Mesodermal cell (in vitro differentiated cells): Measurements from ENCODE around the gene KRTAP4-4.
"Not testable (repeated sequence)": the region's sequence is repeated elsewhere in the genome, so short reads cannot be mapped to it uniquely, and the experiment has no call there.

Experiments used
- H3K27ac ChIP-seq: 2 replicates; pipeline ENCODE4 v1.7.0; 2013; ENCODE audit warnings: mild to moderate bottlenecking, low read depth, low read length, moderate library complexity; ENCODE audit not compliant: severe bottlenecking
- H3K36me3 ChIP-seq: 2 replicates; pipeline ENCODE4 v1.7.1; 2013; ENCODE audit warnings: mild to moderate bottlenecking, low read length, moderate library complexity; ENCODE audit not compliant: control insufficient read depth, insufficient read depth
- H3K4me1 ChIP-seq: one replicate; pipeline ENCODE4 v1.7.1; 2013; ENCODE audit warnings: mild to moderate bottlenecking, low read length; ENCODE audit not compliant: insufficient read depth, control insufficient read depth, poor library complexity, severe bottlenecking
- H3K4me3 ChIP-seq: 2 replicates; pipeline ENCODE4 v1.7.0; 2013; ENCODE audit warnings: low read length, control low read depth, mild to moderate bottlenecking; ENCODE audit not compliant: insufficient read depth, poor library complexity, severe bottlenecking; ENCODE audit errors: extremely low read depth
- H3K9me3 ChIP-seq: 2 replicates; pipeline ENCODE4 v1.7.1; 2013; ENCODE audit warnings: mild to moderate bottlenecking, low read length, moderate library complexity; ENCODE audit not compliant: control insufficient read depth
- WGBS, 2 experiments: methylation state at CpG; one replicate each; pipeline ENCODE4 v1.1.5; 2013; ENCODE audit warnings: missing lambda C conversion rate in 2 of 2; ENCODE audit not compliant: insufficient coverage in 2 of 2; 5-methylcytosine and 5-hydroxymethylcytosine counted together

Gene KRTAP4-4

GRCh38 chr17:41177727-41178271, 17.3 kb upstream of the KRTAP4-4 start, which contains the start of gene KRTAP4-2:
Gene KRTAP4-2, minus strand, starts transcription at chr17:41178221. Its CDS starts 57 bp downstream, at chr17:41178164.
- Histone ChIP-seq H3K36me3 (no peaks in the 10 kb centered on the region), H3K4me1 (no peaks in the 10 kb centered on the region), H3K9me3 (no peaks in the 10 kb centered on the region), H3K4me3 (no peak within 1 kb of the TSS), H3K27ac (no peak within 1 kb of the TSS)
- 94 to 97% methylated on average over 4 of the region's 7 CpGs for WGBS, 2 experiments

- WGBS, 2 experiments = 77 to 86% methylated on average over 2 to 3 of the region's 3 CpGs
- Histone ChIP-seq H3K36me3 (no peaks in the 10 kb centered on the region), H3K27ac (no peak overlapping the region), H3K4me3 (no peak overlapping the region), H3K4me1 (no peaks in the 10 kb centered on the region), H3K9me3 (no peaks in the 10 kb centered on the region)
Measured at GRCh38 chr17:41176744-41177387, 16.3 kb upstream of the KRTAP4-4 start.

- Histone ChIP-seq H3K9me3 (no peaks in the 10 kb centered on the region), H3K36me3 (no peaks in the 10 kb centered on the region), H3K27ac (no peak overlapping the region), H3K4me1 (no peaks in the 10 kb centered on the region), H3K4me3 (no peak overlapping the region)
- WGBS, 2 experiments = 67 to 89% methylated on average over 1 of the region's 2 CpGs
Measured at GRCh38 chr17:41171886-41172285, 11.3 kb upstream of the KRTAP4-4 start.

GRCh38 chr17:41168121-41168520, 7.6 kb upstream of the KRTAP4-4 start, which contains the start of gene KRTAP4-3:
Gene KRTAP4-3, minus strand, starts transcription at chr17:41168221. Its CDS starts 49 bp downstream, at chr17:41168172.
- whole genome bisulfite sequencing, 2 experiments = 17% methylated on average over 1 of the region's 1 CpG; no CpG with 5 or more reads in 1 of the 2 experiments
- Histone ChIP-seq H3K36me3 (no peaks in the 10 kb centered on the region), H3K4me1 (no peaks in the 10 kb centered on the region), H3K9me3 (no peaks in the 10 kb centered on the region), H3K27ac (no peak within 1 kb of the TSS), H3K4me3 (no peak within 1 kb of the TSS)

- Histone ChIP-seq H3K36me3 (no peaks in the 10 kb centered on the region), H3K27ac (no peak overlapping the region), H3K4me1 (no peaks in the 10 kb centered on the region), H3K4me3 (no peak overlapping the region), H3K9me3 (no peaks in the 10 kb centered on the region)
- 69 to 91% methylated on average over 5 to 7 of the region's 7 CpGs for WGBS, 2 experiments
Measured at GRCh38 chr17:41167561-41167960, 7.0 kb upstream of the KRTAP4-4 start.

- H3K36me3 ChIP-seq = no peaks in the 10 kb centered on the region
- no peak overlapping the region for H3K4me3 ChIP-seq
- no peak overlapping the region for H3K27ac ChIP-seq
- H3K9me3 ChIP-seq = no peaks in the 10 kb centered on the region
- 81 to 90% methylated on average over 4 to 5 of the region's 7 CpGs for WGBS, 2 experiments
- no peaks in the 10 kb centered on the region for H3K4me1 ChIP-seq
Measured at GRCh38 chr17:41163828-41164227, 3.3 kb upstream of the KRTAP4-4 start.

- 82 to 85% methylated on average over 1 to 2 of the region's 3 CpGs for WGBS, 2 experiments
- H3K36me3 ChIP-seq, H3K27ac ChIP-seq, H3K9me3 ChIP-seq, H3K4me1 ChIP-seq, H3K4me3 ChIP-seq: not testable (repeated sequence)
Measured at GRCh38 chr17:41160190-41160589, 358 bp downstream of the KRTAP4-4 start.

GRCh38 chr17:41153856-41154255, 6.7 kb downstream of the KRTAP4-4 start:
- H3K9me3 ChIP-seq = no peaks in the 10 kb centered on the region
- WGBS, 2 experiments = 67 to 80% methylated on average over 1 of the region's 2 CpGs
- no peaks in the 10 kb centered on the region for H3K36me3 ChIP-seq

GRCh38 chr17:41151525-41151924, 9.0 kb downstream of the KRTAP4-4 start:
- no peaks in the 10 kb centered on the region for H3K36me3 ChIP-seq
- no CpG with 5 or more reads among the region's 2 CpGs for WGBS, 2 experiments
- H3K9me3 ChIP-seq = no peaks in the 10 kb centered on the region

More at GRCh38 chr17:41153856-41154255, 6.7 kb downstream of the KRTAP4-4 start:
- peak overlapping the region; percentile 43 for H3K27ac ChIP-seq
- no peak overlapping the region for H3K4me3 ChIP-seq
- no peaks in the 10 kb centered on the region for H3K4me1 ChIP-seq

GRCh38 chr17:41150026-41150425, 10.5 kb downstream of the KRTAP4-4 start:
- H3K27ac ChIP-seq = no peak overlapping the region
- no peaks in the 10 kb centered on the region for H3K9me3 ChIP-seq
- no peaks in the 10 kb centered on the region for H3K4me1 ChIP-seq
- no peaks in the 10 kb centered on the region for H3K36me3 ChIP-seq
- H3K4me3 ChIP-seq = no peak overlapping the region
- 80 to 92% methylated on average over 3 of the region's 4 CpGs for WGBS, 2 experiments

More at GRCh38 chr17:41151525-41151924, 9.0 kb downstream of the KRTAP4-4 start:
- H3K27ac ChIP-seq = no peak overlapping the region
- no peaks in the 10 kb centered on the region for H3K4me1 ChIP-seq
- no peak overlapping the region for H3K4me3 ChIP-seq

- H3K9me3 ChIP-seq = no peaks in the 10 kb centered on the region
- 60 to 86% methylated on average over 1 to 2 of the region's 2 CpGs for WGBS, 2 experiments
- H3K27ac ChIP-seq = no peak within 1 kb of the TSS
- H3K36me3 ChIP-seq = no peaks in the 10 kb centered on the region
- no peaks in the 10 kb centered on the region for H3K4me1 ChIP-seq
- no peak within 1 kb of the TSS for H3K4me3 ChIP-seq
Measured at GRCh38 chr17:41149652-41149985, 10.9 kb downstream of the KRTAP4-4 start, which contains the start of gene KRTAP4-5. Gene KRTAP4-5, minus strand, starts transcription at chr17:41149825. Its CDS starts 58 bp downstream, at chr17:41149767.
